Measurements from ENCODE around the gene CCNDBP1. TPM values are rescaled to one million over a fixed set of nuclear protein-coding genes. Genes with fewer than 3 reads are reported as not detected.

Gene CCNDBP1
- total RNA-seq, 1 experiment from 2014 or later, result 62.5 TPM

DNA sequence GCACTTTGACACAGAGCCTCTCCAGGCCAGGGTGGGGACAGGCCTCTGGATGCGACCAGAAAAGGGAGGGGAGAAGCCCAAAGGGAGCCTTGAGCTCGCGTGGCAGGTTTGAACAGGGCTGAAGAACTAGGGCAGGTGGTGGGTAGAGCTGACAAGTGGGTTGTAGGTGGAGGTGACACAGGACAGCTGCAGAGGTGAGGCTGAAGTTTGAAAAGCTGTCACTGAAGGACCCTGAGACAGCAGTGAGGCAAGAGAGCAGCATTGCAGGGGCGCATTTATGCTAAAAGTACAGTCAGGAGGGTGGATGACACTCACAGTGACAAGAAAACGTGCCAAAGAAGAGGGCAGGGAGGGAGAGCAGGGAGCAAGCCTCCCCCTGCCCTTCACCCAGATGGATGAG lies 57.4 kb downstream of the CCNDBP1 start:
- in situ Hi-C loops (cut with HindIII; ENCODE audit: low pct_unique_long_range_greater_than_20kb, low sequenced_read_pairs), result no loop called here
- DNase-seq (ENCODE audit: low read depth, low spot score) (no peak), ATAC-seq (no peak)
- no peaks in the 10 kb centered on the region for H3K9me3 ChIP-seq (ENCODE audit: control insufficient read depth, insufficient read depth, low read depth, low read length)
- no peaks in the 10 kb centered on the region for H3K36me3 ChIP-seq (ENCODE audit: control insufficient read depth, insufficient read depth, low read length)
- intact Hi-C loops (cut with micrococcal nuclease; ENCODE audit: unreplicated experiment), result no loop called here
- no peak overlapping the region for H3K4me3 ChIP-seq (ENCODE audit: low read depth in 2 of 2, low read length in 2 of 2)
- TF ChIP-seq POLR2AphosphoS5 (IDR thresholded peaks at IDR 0.05; ENCODE audit: low read depth, low read length) (no peak), REST (IDR thresholded peaks at IDR 0.05; ENCODE audit: insufficient read depth in 1 of 2, low read depth in 2 of 2, low read length in 1 of 2) (no peak), TCF7L2 (IDR thresholded peaks at IDR 0.05; ENCODE audit: low read depth, low read length) (no peak), SIN3A (IDR thresholded peaks at IDR 0.05; ENCODE audit: borderline replicate concordance, insufficient read depth, low read depth, low read length) (no peak)
- TF ChIP-seq, protein P1, sequence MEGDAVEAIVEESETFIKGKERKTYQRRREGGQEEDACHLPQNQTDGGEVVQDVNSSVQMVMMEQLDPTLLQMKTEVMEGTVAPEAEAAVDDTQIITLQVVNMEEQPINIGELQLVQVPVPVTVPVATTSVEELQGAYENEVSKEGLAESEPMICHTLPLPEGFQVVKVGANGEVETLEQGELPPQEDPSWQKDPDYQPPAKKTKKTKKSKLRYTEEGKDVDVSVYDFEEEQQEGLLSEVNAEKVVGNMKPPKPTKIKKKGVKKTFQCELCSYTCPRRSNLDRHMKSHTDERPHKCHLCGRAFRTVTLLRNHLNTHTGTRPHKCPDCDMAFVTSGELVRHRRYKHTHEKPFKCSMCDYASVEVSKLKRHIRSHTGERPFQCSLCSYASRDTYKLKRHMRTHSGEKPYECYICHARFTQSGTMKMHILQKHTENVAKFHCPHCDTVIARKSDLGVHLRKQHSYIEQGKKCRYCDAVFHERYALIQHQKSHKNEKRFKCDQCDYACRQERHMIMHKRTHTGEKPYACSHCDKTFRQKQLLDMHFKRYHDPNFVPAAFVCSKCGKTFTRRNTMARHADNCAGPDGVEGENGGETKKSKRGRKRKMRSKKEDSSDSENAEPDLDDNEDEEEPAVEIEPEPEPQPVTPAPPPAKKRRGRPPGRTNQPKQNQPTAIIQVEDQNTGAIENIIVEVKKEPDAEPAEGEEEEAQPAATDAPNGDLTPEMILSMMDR (IDR thresholded peaks at IDR 0.05), result no peak
- H3K27me3 ChIP-seq (ENCODE audit: control insufficient read depth, insufficient read depth, low read length), result peaks cover 24% of the 10 kb centered on the region; the same call in 1 of the 2 replicates
- no peak overlapping the region for H3K27ac ChIP-seq (ENCODE audit: low read length)
- BruUV-seq (replicated peaks), result no TSS peak
- POLR2A ChIA-PET, result no interaction called here
- CTCF ChIA-PET, result no interaction called here
- no peaks in the 10 kb centered on the region for H3K4me1 ChIP-seq (ENCODE audit: control insufficient read depth, insufficient read depth, low read length)

- peaks cover 24% of the 10 kb centered on the region; the same call in 1 of the 2 replicates for H3K27me3 ChIP-seq (ENCODE audit: control insufficient read depth, insufficient read depth, low read length)
- H3K4me1 ChIP-seq (ENCODE audit: control insufficient read depth, insufficient read depth, low read length), result no peaks in the 10 kb centered on the region
- POLR2A ChIA-PET, result no interaction called here
- BruUV-seq (replicated peaks), result no TSS peak
- intact Hi-C loops (cut with micrococcal nuclease; ENCODE audit: unreplicated experiment) (no loop called here), in situ Hi-C loops (cut with HindIII; ENCODE audit: low pct_unique_long_range_greater_than_20kb, low sequenced_read_pairs) (no loop called here)
- ATAC-seq (no peak), DNase-seq (ENCODE audit: low read depth, low spot score) (no peak)
- no peak for TF ChIP-seq REST (IDR thresholded peaks at IDR 0.05; ENCODE audit: insufficient read depth in 1 of 2, low read depth in 2 of 2, low read length in 1 of 2)
- TF ChIP-seq SIN3A (IDR thresholded peaks at IDR 0.05; ENCODE audit: borderline replicate concordance, insufficient read depth, low read depth, low read length), result no peak
- no peak for TF ChIP-seq TCF7L2 (IDR thresholded peaks at IDR 0.05; ENCODE audit: low read depth, low read length)
- TF ChIP-seq, protein P1 (IDR thresholded peaks at IDR 0.05), result no peak
- TF ChIP-seq POLR2AphosphoS5 (IDR thresholded peaks at IDR 0.05; ENCODE audit: low read depth, low read length), result no peak
- no peak overlapping the region for H3K4me3 ChIP-seq (ENCODE audit: low read depth in 2 of 2, low read length in 2 of 2)
- no peaks in the 10 kb centered on the region for H3K36me3 ChIP-seq (ENCODE audit: control insufficient read depth, insufficient read depth, low read length)
- no peak overlapping the region for H3K27ac ChIP-seq (ENCODE audit: low read length)
- CTCF ChIA-PET, result no interaction called here
- H3K9me3 ChIP-seq (ENCODE audit: control insufficient read depth, insufficient read depth, low read depth, low read length), result no peaks in the 10 kb centered on the region
These were observed 57.9 kb downstream of the CCNDBP1 start for GRCh38 chr15:43243020-43243645.
